Measurements from ENCODE around the gene PCBD1.
"Not testable (repeated sequence)": the region's sequence is repeated elsewhere in the genome, so short reads cannot be mapped to it uniquely, and the experiment has no call there.

Gene PCBD1

GRCh38 chr10:70861495-70862197 is 26.7 kb downstream of the PCBD1 start:
- not testable (repeated sequence) for DNase-seq

GRCh38 chr10:70858759-70859158 is 29.6 kb downstream of the PCBD1 start:
- DNase-seq: no peak

GRCh38 chr10:70856454-70856853 is 31.9 kb downstream of the PCBD1 start:
- DNase-seq: no peak

- DNase-seq: no peak
These were observed 34.9 kb downstream of the PCBD1 start for GRCh38 chr10:70853457-70853856.

- no peak for DNase-seq
These were observed 35.3 kb downstream of the PCBD1 start for GRCh38 chr10:70853038-70853437.

- DNase-seq: peak; percentile 51
These were observed 36.5 kb downstream of the PCBD1 start for GRCh38 chr10:70851597-70852475.

GRCh38 chr10:70850097-70850496 is 38.3 kb downstream of the PCBD1 start:
- no peak for DNase-seq

- DNase-seq: no peak
These were observed 38.8 kb downstream of the PCBD1 start for GRCh38 chr10:70849582-70850016.

GRCh38 chr10:70847659-70848360 is 40.6 kb downstream of the PCBD1 start:
- DNase-seq: no peak

GRCh38 chr10:70846795-70847194 is 41.6 kb downstream of the PCBD1 start:
- no peak for DNase-seq

- no peak for DNase-seq
These were observed 42.5 kb downstream of the PCBD1 start for GRCh38 chr10:70845816-70846215.

- no peak for DNase-seq
These were observed 43.1 kb downstream of the PCBD1 start for GRCh38 chr10:70845256-70845655.

GRCh38 chr10:70843776-70844489 is 44.4 kb downstream of the PCBD1 start:
- peak; percentile 43 for DNase-seq

GRCh38 chr10:70843333-70843732 is 45.0 kb downstream of the PCBD1 start:
- peak; percentile 38 for DNase-seq

GRCh38 chr10:70840836-70841235 is 47.5 kb downstream of the PCBD1 start:
- DNase-seq: no peak

- DNase-seq: no peak
These were observed 50.0 kb downstream of the PCBD1 start for GRCh38 chr10:70838270-70838805.

- DNase-seq: no peak
These were observed 50.7 kb downstream of the PCBD1 start for GRCh38 chr10:70837660-70838059.

GRCh38 chr10:70836319-70836718 is 52.0 kb downstream of the PCBD1 start:
- no peak for DNase-seq

GRCh38 chr10:70834441-70835151 is 53.8 kb downstream of the PCBD1 start:
- DNase-seq: no peak

GRCh38 chr10:70834021-70834420 is 54.3 kb downstream of the PCBD1 start:
- no peak for DNase-seq

- DNase-seq: no peak
These were observed 54.8 kb downstream of the PCBD1 start for GRCh38 chr10:70833601-70834000.
